Dendritic cell treated with granulocyte-macrophage colony-stimulating factor and Interleukin-4, amounts not matched to agents 40 ng/mL and 50 ng/mL, for 4 days (primary cell): ENCODE results near the gene TP53INP2.
A peak's percentile ranks its signal among the peaks of the same experiment; 100 is the strongest.
"Not testable (repeated sequence)": the region's sequence is repeated elsewhere in the genome, so short reads cannot be mapped to it uniquely, and the experiment has no call there.

Source experiments
- H3K27ac Mint-ChIP-seq: one replicate; pipeline ENCODE4 v1.8.0; 2022; ENCODE audit warnings: mild to moderate bottlenecking, mixed read lengths
- H3K27me3 Mint-ChIP-seq: one replicate; pipeline ENCODE4 v1.8.0; 2022; ENCODE audit warnings: mild to moderate bottlenecking, mixed read lengths
- H3K36me3 Mint-ChIP-seq: one replicate; pipeline ENCODE4 v1.8.0; 2022; ENCODE audit warnings: low read depth, mixed read lengths
- H3K4me1 Mint-ChIP-seq: one replicate; pipeline ENCODE4 v1.8.0; 2022; ENCODE audit warnings: low read depth, mixed read lengths
- H3K4me3 Mint-ChIP-seq: one replicate; pipeline ENCODE4 v1.8.0; 2022; ENCODE audit warnings: mild to moderate bottlenecking, moderate library complexity, mixed read lengths
- H3K9me3 Mint-ChIP-seq: one replicate; pipeline ENCODE4 v1.8.0; 2022; ENCODE audit warnings: mixed read lengths
- intact Hi-C: fragments of 100-400 bp; cut with micrococcal nuclease; formaldehyde crosslinking; loops from one replicate; pipeline ENCODE4 v1.15.0; 2022

TP53INP2 gene

DNA sequence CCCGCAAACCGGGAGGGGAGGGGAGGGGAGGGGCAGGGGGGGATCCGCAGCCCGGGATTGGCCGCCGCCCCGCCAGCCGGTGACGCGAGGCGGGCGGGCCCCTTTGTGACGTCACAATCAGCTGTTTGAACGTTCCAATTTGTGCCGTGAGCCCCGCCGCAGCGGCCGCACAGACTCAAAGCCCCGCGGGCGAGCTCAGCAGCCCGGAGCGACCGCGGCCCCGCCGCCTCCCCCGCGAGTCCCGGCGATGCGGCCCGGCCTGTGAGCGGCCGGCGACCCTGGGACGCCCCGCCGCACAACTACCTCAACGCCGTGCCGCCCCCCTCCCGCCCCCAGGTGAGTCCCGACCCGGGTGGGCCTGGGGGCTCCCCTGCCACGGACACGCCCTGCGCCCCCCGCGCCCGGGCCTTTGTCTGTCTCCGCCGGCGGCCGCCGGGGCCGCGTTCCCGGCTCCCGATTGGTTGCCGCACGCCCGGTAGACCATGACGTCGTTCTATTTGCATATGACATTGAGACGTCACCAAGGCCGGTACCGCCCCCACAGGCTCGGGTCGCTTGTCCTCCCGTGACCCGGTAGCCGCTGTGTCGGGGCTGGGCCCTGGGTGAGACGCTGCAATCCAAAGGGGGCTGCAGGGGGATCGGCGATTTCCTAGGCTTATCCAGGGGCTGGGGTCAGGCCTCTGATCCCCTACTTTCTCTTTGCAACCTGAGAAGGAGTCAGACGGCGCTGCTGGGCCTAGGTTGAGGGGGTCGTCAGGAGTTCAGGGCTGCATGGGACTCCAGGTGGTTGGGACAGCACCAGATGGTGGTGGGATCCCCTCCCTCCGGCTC is at the start of gene TP53INP2:
TSS of gene TP53INP2 (plus strand) at position 168 of the 831 bp plus-strand sequence. CDS start 4,396 bp downstream, outside the sequence.
- peaks cover 34% of the 10 kb centered on the region for H3K27me3 Mint-ChIP-seq
- peaks cover 44% of the 10 kb centered on the region for H3K4me1 Mint-ChIP-seq
- peak within 1 kb of the TSS; percentile 94 for H3K27ac Mint-ChIP-seq
- intact Hi-C loops = loop anchor here (2.0 kb wide), 1 partner anchor 28 kb away; the partner anchor contains the start of gene PIGU
- H3K36me3 Mint-ChIP-seq = peaks cover 23% of the 10 kb centered on the region
- H3K9me3 Mint-ChIP-seq = no peaks in the 10 kb centered on the region
- H3K4me3 Mint-ChIP-seq = peak within 1 kb of the TSS; percentile 99

- H3K4me3 Mint-ChIP-seq, intact Hi-C loops, H3K4me1 Mint-ChIP-seq, H3K9me3 Mint-ChIP-seq, H3K27me3 Mint-ChIP-seq, H3K27ac Mint-ChIP-seq: not testable (repeated sequence)
- H3K36me3 Mint-ChIP-seq = peaks cover 30% of the 10 kb centered on the region
These were observed 45.5 kb upstream of the TP53INP2 start for GRCh38 chr20:34658654-34659053.

- H3K27me3 Mint-ChIP-seq, H3K4me3 Mint-ChIP-seq, H3K27ac Mint-ChIP-seq, H3K4me1 Mint-ChIP-seq, H3K9me3 Mint-ChIP-seq, H3K36me3 Mint-ChIP-seq, intact Hi-C loops: not testable (repeated sequence)
These were observed 42.3 kb upstream of the TP53INP2 start for GRCh38 chr20:34661811-34662210.

DNA sequence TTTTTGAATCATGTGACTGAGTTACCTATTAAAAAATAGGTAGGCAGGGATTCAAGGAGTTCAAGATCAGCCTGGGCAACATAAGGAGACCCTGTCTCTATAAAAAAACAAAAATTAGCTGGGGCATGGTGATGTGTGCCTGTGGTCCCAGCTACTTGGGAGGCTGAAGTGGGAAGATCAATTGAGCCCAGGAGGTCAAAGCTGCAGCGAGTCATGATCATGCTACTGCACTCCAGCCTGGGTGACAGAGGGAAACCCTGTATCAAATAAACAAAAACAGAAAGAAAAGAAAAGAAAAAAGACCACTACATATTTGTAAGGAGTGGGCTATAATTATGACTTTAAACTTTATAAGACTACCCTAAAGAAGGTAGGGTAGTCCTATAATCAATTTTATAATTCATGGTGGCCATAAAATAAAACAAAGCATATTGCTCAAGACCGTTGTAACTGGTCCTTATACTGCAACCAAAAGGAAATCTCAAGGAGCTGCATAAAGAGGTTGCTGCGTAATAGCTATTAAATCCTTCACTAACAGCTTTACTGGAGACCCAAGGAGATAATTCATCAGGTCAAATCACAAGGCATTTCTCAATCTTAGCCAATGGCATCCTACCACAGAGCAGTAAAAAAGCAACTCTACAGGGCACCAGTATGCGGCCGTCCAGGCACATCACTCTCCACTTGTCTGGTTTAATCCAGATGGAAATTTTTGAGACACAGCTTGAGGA is 40.8 kb upstream of the TP53INP2 start:
- no peaks in the 10 kb centered on the region for H3K36me3 Mint-ChIP-seq
- H3K4me3 Mint-ChIP-seq = no peak overlapping the region
- intact Hi-C loops = no loop called here
- H3K9me3 Mint-ChIP-seq = no peaks in the 10 kb centered on the region
- no peaks in the 10 kb centered on the region for H3K4me1 Mint-ChIP-seq
- no peaks in the 10 kb centered on the region for H3K27me3 Mint-ChIP-seq
- H3K27ac Mint-ChIP-seq = no peak overlapping the region

DNA sequence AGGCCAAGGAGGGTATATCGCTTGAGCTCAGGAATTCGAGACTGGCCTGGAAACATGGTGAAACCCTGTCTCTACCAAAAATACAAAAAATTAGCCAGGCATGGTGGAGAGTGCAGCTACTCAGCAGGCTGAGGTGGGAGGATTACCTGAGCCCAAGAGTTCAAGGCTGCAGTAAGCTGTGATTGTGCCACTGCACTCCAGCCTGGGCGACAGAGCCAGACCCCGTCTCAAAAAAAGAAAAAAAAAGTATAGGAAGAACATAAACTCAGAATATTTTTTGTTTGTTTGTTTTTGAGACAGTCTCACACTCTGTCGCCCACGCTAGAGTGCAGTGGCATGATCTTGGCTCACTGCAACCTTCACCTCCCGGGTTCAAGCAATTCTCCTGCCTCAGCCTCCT is 39.4 kb upstream of the TP53INP2 start:
- H3K36me3 Mint-ChIP-seq, H3K27me3 Mint-ChIP-seq, intact Hi-C loops, H3K27ac Mint-ChIP-seq, H3K4me3 Mint-ChIP-seq, H3K4me1 Mint-ChIP-seq, H3K9me3 Mint-ChIP-seq: not testable (repeated sequence)

DNA sequence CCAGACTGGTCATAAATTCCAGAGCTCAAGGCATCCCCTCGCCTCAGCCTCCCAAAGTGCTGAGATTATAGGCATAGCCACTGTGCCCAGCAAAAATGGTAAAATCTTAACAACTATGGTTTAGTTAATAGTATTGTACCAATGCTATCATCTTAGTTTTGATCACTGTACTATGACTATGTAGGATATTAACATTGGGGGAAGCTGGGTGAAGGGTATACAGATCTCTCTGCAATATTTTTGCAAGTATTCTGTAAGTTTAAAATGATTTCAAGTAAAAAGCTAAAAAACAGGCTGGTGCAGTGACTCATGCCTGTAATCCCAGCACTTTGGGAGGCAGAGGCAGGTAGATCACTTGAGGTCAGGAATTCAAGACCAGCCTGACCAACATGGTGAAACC is 35.0 kb upstream of the TP53INP2 start:
- Mint-ChIP-seq H3K4me3 (no peak overlapping the region), H3K36me3 (no peaks in the 10 kb centered on the region), H3K27ac (no peak overlapping the region), H3K9me3 (no peaks in the 10 kb centered on the region), H3K4me1 (no peaks in the 10 kb centered on the region), H3K27me3 (no peaks in the 10 kb centered on the region)
- intact Hi-C loops = no loop called here

DNA sequence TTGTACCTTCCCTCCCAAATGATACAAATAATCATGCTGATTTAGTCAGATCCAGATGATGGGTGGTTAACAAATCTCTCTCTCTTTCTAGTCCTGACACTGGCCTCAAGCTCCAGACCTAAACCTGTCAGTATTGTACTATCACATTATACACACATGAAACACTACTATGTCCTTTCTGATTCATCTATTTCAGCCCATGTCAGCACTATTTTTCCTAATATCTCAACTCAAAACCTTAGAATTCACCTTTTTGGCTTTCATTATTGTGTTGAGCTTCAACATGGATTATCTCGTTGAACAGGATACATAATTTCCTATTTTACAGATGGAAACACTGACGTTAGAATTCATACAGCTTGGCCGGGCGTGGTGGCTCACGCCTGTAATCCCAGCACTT is 30.7 kb upstream of the TP53INP2 start:
- Mint-ChIP-seq H3K9me3 (no peaks in the 10 kb centered on the region), H3K4me3 (no peak overlapping the region), H3K27ac (no peak overlapping the region), H3K36me3 (peaks cover 9% of the 10 kb centered on the region), H3K4me1 (peaks cover 19% of the 10 kb centered on the region), H3K27me3 (no peaks in the 10 kb centered on the region)
- intact Hi-C loops = no loop called here

DNA sequence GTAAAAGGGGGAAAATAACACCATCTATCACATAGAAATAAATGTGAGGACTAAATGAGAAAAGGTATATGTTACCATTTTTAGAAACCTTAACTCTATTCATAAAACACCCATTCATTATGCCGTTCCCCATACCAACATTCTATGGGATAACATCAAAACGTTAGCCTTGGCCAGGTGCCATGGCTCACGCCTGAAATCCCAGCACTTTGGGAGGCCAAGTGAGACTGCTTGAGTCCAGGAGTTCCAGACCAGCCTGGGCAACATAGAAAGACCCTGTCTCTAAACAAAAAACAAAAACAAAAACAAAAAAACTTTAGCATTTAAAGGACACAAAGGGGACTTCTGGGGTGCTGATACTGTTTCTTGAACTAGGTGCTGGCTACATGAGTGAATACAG is 28.6 kb upstream of the TP53INP2 start:
- peaks cover 19% of the 10 kb centered on the region for H3K4me1 Mint-ChIP-seq

DNA sequence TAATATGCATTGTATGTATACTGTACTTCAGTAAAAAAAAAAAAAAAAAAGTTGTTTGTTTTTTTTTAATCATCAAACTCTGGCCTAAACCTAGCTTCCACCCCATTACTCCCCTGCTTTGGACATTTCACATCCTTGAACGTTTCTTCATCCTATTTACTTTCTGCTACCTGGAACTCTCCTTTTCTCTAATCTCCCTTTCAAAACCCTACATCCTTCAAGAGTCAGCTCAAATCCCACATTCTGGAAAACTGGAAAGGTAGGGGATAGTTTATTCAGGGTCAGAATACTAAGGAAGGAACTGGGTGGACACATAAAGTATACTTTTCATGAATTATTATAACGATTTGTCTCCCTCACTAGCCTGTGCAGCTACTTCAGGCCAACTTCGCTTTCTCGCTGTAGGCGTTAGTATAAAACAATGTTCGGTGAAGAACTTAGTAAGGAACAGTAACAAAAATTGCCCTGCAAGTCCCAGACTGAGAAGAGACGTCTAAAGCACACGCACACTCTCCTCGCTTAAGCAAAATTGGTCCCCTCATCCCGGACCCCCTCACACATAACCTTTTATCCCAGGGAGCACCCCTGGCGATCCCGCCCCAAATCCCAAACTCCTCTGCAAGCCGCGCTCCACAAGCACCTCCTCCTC is 28.0 kb upstream of the TP53INP2 start:
- Mint-ChIP-seq H3K9me3 (no peaks in the 10 kb centered on the region), H3K27ac (peak overlapping the region; percentile 92), H3K27me3 (no peaks in the 10 kb centered on the region), H3K4me1 (peaks cover 19% of the 10 kb centered on the region), H3K36me3 (peaks cover 9% of the 10 kb centered on the region), H3K4me3 (peak overlapping the region; percentile 82)
- intact Hi-C loops = loop anchor here (2.0 to 5.0 kb wide), 2 partner anchors 29 to 314 kb away; partner anchors contain the start of genes ITCH and TP53INP2

More for the DNA sequence above, 28.6 kb upstream of the TP53INP2 start:
- Mint-ChIP-seq H3K4me3 (no peak overlapping the region), H3K9me3 (no peaks in the 10 kb centered on the region), H3K27me3 (no peaks in the 10 kb centered on the region), H3K36me3 (peaks cover 9% of the 10 kb centered on the region), H3K27ac (no peak overlapping the region)
- intact Hi-C loops = loop anchor here (5.0 kb wide), 1 partner anchor 313 kb away; the partner anchor contains the start of gene ITCH

- Mint-ChIP-seq H3K36me3 (peaks cover 9% of the 10 kb centered on the region), H3K9me3 (no peaks in the 10 kb centered on the region), H3K4me1 (peaks cover 19% of the 10 kb centered on the region), H3K4me3 (peak within 1 kb of the TSS; percentile 82), H3K27ac (peak within 1 kb of the TSS; percentile 92), H3K27me3 (no peaks in the 10 kb centered on the region)
- intact Hi-C loops = loop anchor here (2.0 to 5.0 kb wide), 2 partner anchors 28 to 315 kb away; partner anchors contain the start of genes ITCH and TP53INP2
These were observed 27.3 kb upstream of the TP53INP2 start, which contains the start of gene PIGU for GRCh38 chr20:34676642-34677373. PIGU (minus strand) TSS chr20:34677092; CDS start chr20:34677085, 7 bp downstream.

GRCh38 chr20:34680586-34681175 is 23.5 kb upstream of the TP53INP2 start:
- Mint-ChIP-seq H3K9me3 (no peaks in the 10 kb centered on the region), H3K36me3 (peaks cover 9% of the 10 kb centered on the region), H3K27me3 (no peaks in the 10 kb centered on the region), H3K4me1 (peaks cover 10% of the 10 kb centered on the region), H3K4me3 (no peak overlapping the region), H3K27ac (no peak overlapping the region)
- intact Hi-C loops = no loop called here

DNA sequence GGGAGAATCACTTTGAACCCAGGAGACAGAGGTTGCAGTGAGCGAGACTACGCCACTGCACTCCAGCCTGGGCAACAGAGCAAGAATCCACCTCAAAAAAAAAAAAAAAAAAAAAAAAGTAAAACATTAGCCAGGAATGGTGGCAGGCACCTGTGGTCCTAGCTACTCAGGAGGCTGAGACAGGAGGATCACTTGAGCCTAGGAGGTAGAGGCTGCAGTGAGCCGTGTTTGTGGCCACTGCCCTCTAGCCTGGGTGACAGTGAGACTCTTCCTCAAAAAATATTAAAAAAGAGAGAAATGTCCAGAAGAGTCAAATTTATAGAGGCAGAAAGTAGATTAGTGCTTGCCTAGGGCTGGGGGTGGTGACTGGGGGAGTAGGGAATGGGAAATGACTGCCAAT is 20.5 kb upstream of the TP53INP2 start:
- Mint-ChIP-seq H3K4me3 (no peak overlapping the region), H3K4me1 (no peaks in the 10 kb centered on the region), H3K36me3 (no peaks in the 10 kb centered on the region), H3K9me3 (no peaks in the 10 kb centered on the region), H3K27ac (no peak overlapping the region), H3K27me3 (no peaks in the 10 kb centered on the region)
- intact Hi-C loops = no loop called here

GRCh38 chr20:34689486-34689885 is 14.7 kb upstream of the TP53INP2 start:
- no peak overlapping the region for H3K27ac Mint-ChIP-seq
- H3K9me3 Mint-ChIP-seq = no peaks in the 10 kb centered on the region
- H3K4me1 Mint-ChIP-seq = peaks cover 10% of the 10 kb centered on the region
- H3K27me3 Mint-ChIP-seq = no peaks in the 10 kb centered on the region
- H3K36me3 Mint-ChIP-seq = no peaks in the 10 kb centered on the region
- intact Hi-C loops = no loop called here
- H3K4me3 Mint-ChIP-seq = no peak overlapping the region
